HEK293T (cell line): Measurements from ENCODE around the gene SUN3.

Experiments used
- CTCF ChIA-PET: fragments of 350-600 bp; formaldehyde crosslinking; extraction: SDS; loops from one replicate; lab custom pipeline; 2021; ENCODE audit warnings: antibody characterized with exemption, inconsistent platforms; lab: Yijun Ruan, JAX
- POLR2A ChIA-PET: fragments of 350-600 bp; formaldehyde crosslinking; extraction: SDS; loops from one replicate; lab custom pipeline; 2020; ENCODE audit warnings: antibody characterized with exemption, inconsistent platforms; lab: Yijun Ruan, JAX
- DNase-seq: peaks from one replicate; pipeline ENCODE4 v3.0.0; 2012; ENCODE audit warnings: mixed read lengths; ENCODE audit errors: extremely low spot score
- ARNT ChIP-seq: fragments of 450-650 bp; IDR thresholded peaks from 2 replicates; pipeline ENCODE4 v1.6.1; 2017; ENCODE audit warnings: mild to moderate bottlenecking
- BHLHE40 ChIP-seq: fragments of 450-650 bp; IDR thresholded peaks from 2 replicates; pipeline ENCODE4 v1.6.1; 2016; ENCODE audit warnings: mild to moderate bottlenecking, moderate library complexity, borderline replicate concordance
- CTBP1 ChIP-seq: fragments of 450-650 bp; IDR thresholded peaks from 2 replicates; pipeline ENCODE4 v1.6.1; 2016; ENCODE audit warnings: borderline replicate concordance
- ELF4 ChIP-seq: fragments of 450-650 bp; IDR thresholded peaks from 2 replicates; pipeline ENCODE4 v1.6.1; 2017; ENCODE audit warnings: antibody characterized with exemption
- FOXA1 ChIP-seq: fragments of 450-650 bp; IDR thresholded peaks from 2 replicates; pipeline ENCODE4 v1.6.1; 2016; ENCODE audit warnings: mild to moderate bottlenecking
- FOXK2 ChIP-seq: fragments of 450-650 bp; IDR thresholded peaks from 2 replicates; pipeline ENCODE4 v1.6.1; 2016; ENCODE audit warnings: mild to moderate bottlenecking
- FOXM1 ChIP-seq: fragments of 450-650 bp; IDR thresholded peaks from 2 replicates; pipeline ENCODE4 v1.6.1; 2017; ENCODE audit warnings: mild to moderate bottlenecking, borderline replicate concordance
- HDGF ChIP-seq: fragments of 450-650 bp; IDR thresholded peaks from 2 replicates; pipeline ENCODE4 v1.6.1; 2017; ENCODE audit warnings: antibody characterized with exemption, borderline replicate concordance
- L3MBTL2 ChIP-seq: fragments of 450-650 bp; conservative IDR thresholded peaks from 2 replicates; pipeline ENCODE4 v1.6.1; 2016; ENCODE audit warnings: mild to moderate bottlenecking
- LEF1 ChIP-seq: fragments of 450-650 bp; IDR thresholded peaks from 2 replicates; pipeline ENCODE4 v1.6.1; 2017; ENCODE audit warnings: mild to moderate bottlenecking, borderline replicate concordance
- NFRKB ChIP-seq: fragments of 450-650 bp; IDR thresholded peaks from 2 replicates; pipeline ENCODE4 v1.6.1; 2016; ENCODE audit warnings: mild to moderate bottlenecking, moderate library complexity
- PKNOX1 ChIP-seq: fragments of 450-650 bp; IDR thresholded peaks from 2 replicates; pipeline ENCODE4 v1.6.1; 2016
- SP1 ChIP-seq: fragments of 450-650 bp; IDR thresholded peaks from 2 replicates; pipeline ENCODE4 v1.6.1; 2017
- SUZ12 ChIP-seq: fragments of 450-650 bp; IDR thresholded peaks from 2 replicates; pipeline ENCODE4 v1.6.1; 2016; ENCODE audit warnings: mild to moderate bottlenecking
- TARDBP ChIP-seq: fragments of 450-650 bp; IDR thresholded peaks from 2 replicates; pipeline ENCODE4 v1.6.1; 2016
- ZNF384 ChIP-seq: fragments of 450-650 bp; IDR thresholded peaks from 2 replicates; pipeline ENCODE4 v1.6.1; 2016

SUN3 gene

GRCh38 chr7:47962262-47962661, 66.6 kb downstream of the SUN3 start:
- POLR2A ChIA-PET = no interaction called here
- CTCF ChIA-PET = no interaction called here
- TF ChIP-seq HDGF (no peak), ZNF384 (no peak), L3MBTL2 (no peak)
- DNase-seq = no peak

GRCh38 chr7:47957156-47957555, 71.8 kb downstream of the SUN3 start:
- CTCF ChIA-PET = no interaction called here

GRCh38 chr7:47956220-47956619, 72.7 kb downstream of the SUN3 start:
- ChIA-PET CTCF (interaction anchor here (0.6 kb wide), 1 partner anchor 16 kb away, joined by 3 read pairs; no protein-coding TSS in a partner anchor), POLR2A (no interaction called here)
- no peak for TF ChIP-seq ZNF384
- TF ChIP-seq L3MBTL2 = no peak
- TF ChIP-seq FOXM1 = no peak
- no peak for TF ChIP-seq FOXK2
- DNase-seq = no peak

More at GRCh38 chr7:47957156-47957555, 71.8 kb downstream of the SUN3 start:
- no peak for DNase-seq
- no peak for TF ChIP-seq PKNOX1
- no peak for TF ChIP-seq BHLHE40
- TF ChIP-seq ELF4 = no peak
- TF ChIP-seq SUZ12 = no peak
- TF ChIP-seq L3MBTL2 = no peak
- no peak for TF ChIP-seq TARDBP
- TF ChIP-seq CTBP1 = no peak
- no peak for TF ChIP-seq ZNF384
- no peak for TF ChIP-seq FOXM1
- TF ChIP-seq FOXA1 = no peak
- TF ChIP-seq ARNT = no peak
- no peak for TF ChIP-seq HDGF
- TF ChIP-seq SP1 = no peak
- TF ChIP-seq FOXK2 = no peak
- TF ChIP-seq NFRKB = no peak
- no peak for TF ChIP-seq LEF1
- POLR2A ChIA-PET = no interaction called here

GRCh38 chr7:47954231-47954911, 74.5 kb downstream of the SUN3 start:
- TF ChIP-seq L3MBTL2 (no peak), FOXM1 (no peak), FOXA1 (no peak), CTBP1 (no peak), HDGF (no peak), ELF4 (no peak), SP1 (no peak), TARDBP (no peak), ZNF384 (no peak), SUZ12 (no peak), PKNOX1 (no peak), LEF1 (no peak), NFRKB (no peak), FOXK2 (no peak)
- CTCF ChIA-PET = no interaction called here
- POLR2A ChIA-PET = no interaction called here
- DNase-seq = no peak

- no peak for DNase-seq
- CTCF ChIA-PET = no interaction called here
Measured at GRCh38 chr7:47953822-47954221, 75.1 kb downstream of the SUN3 start.

GRCh38 chr7:47952224-47952623, 76.7 kb downstream of the SUN3 start:
- TF ChIP-seq ZNF384 (no peak), ELF4 (no peak), BHLHE40 (no peak), SP1 (no peak), TARDBP (no peak), CTBP1 (no peak), SUZ12 (no peak), FOXK2 (no peak), FOXM1 (no peak), L3MBTL2 (no peak), NFRKB (no peak), HDGF (no peak), PKNOX1 (no peak)
- CTCF ChIA-PET = no interaction called here
- DNase-seq = no peak
- POLR2A ChIA-PET = interaction anchor here (0.6 kb wide), 1 partner anchor 8 kb away, joined by 3 read pairs; no protein-coding TSS in a partner anchor

More at GRCh38 chr7:47953822-47954221, 75.1 kb downstream of the SUN3 start:
- no peak for TF ChIP-seq ELF4
- TF ChIP-seq LEF1 = no peak
- POLR2A ChIA-PET = no interaction called here
